HepG2 (cell line): ENCODE measurements around the gene GJD3. TPM values are rescaled to one million over a fixed set of nuclear protein-coding genes. Genes with fewer than 3 reads are reported as not detected.
A peak's percentile ranks its signal among the peaks of the same experiment; 100 is the strongest.

Source experiments
- AHDC1 ChIP-seq: sonication (generic); formaldehyde crosslinking; IDR thresholded peaks from 2 replicates; pipeline ENCODE4 v1.5.1; 2020; ENCODE audit warnings: mild to moderate bottlenecking, missing genetic modification reagents, borderline replicate concordance
- BCL3 ChIP-seq: sonication (generic); formaldehyde crosslinking; IDR thresholded peaks from 2 replicates; pipeline ENCODE4 v1.5.1; 2020; ENCODE audit warnings: mild to moderate bottlenecking, missing genetic modification reagents, moderate library complexity
- HOXA9 ChIP-seq: sonication (generic); formaldehyde crosslinking; IDR thresholded peaks from 2 replicates; pipeline ENCODE4 v1.8.1; 2022; ENCODE audit warnings: missing genetic modification reagents, mild to moderate bottlenecking, moderate library complexity, borderline replicate concordance
- IKZF5 ChIP-seq: IDR thresholded peaks from 2 replicates; pipeline ENCODE4 v1.6.1; 2018; ENCODE audit warnings: missing genetic modification reagents, mild to moderate bottlenecking, missing compliant biosample characterization
- KLF11 ChIP-seq: IDR thresholded peaks from 2 replicates; pipeline ENCODE4 v1.6.1; 2016; ENCODE audit warnings: missing compliant biosample characterization
- NCOA5 ChIP-seq: sonication (generic); formaldehyde crosslinking; IDR thresholded peaks from 2 replicates; pipeline ENCODE4 v1.4.0; 2020; ENCODE audit warnings: missing genetic modification reagents
- ONECUT2 ChIP-seq: sonication (generic); formaldehyde crosslinking; IDR thresholded peaks from 2 replicates; pipeline ENCODE4 v1.4.0; 2020; ENCODE audit warnings: missing genetic modification reagents
- PHB2 ChIP-seq: fragments of 450-650 bp; IDR thresholded peaks from 2 replicates; pipeline ENCODE4 v1.6.1; 2018; ENCODE audit not compliant: partially characterized antibody
- SRY ChIP-seq: sonication (generic); formaldehyde crosslinking; IDR thresholded peaks from 2 replicates; pipeline ENCODE4 v1.8.0; 2022; ENCODE audit warnings: mild to moderate bottlenecking, missing genetic modification reagents
- STAT5B ChIP-seq: sonication (generic); formaldehyde crosslinking; IDR thresholded peaks from 2 replicates; pipeline ENCODE4 v1.4.0; 2020; ENCODE audit warnings: missing genetic modification reagents
- TCF7 ChIP-seq: sonication (generic); IDR thresholded peaks from 2 replicates; pipeline ENCODE4 v1.6.1; 2016; ENCODE audit warnings: antibody characterized with exemption, low read depth
- TMF1 ChIP-seq: sonication (generic); formaldehyde crosslinking; IDR thresholded peaks from 2 replicates; pipeline ENCODE4 v1.8.1; 2022; ENCODE audit warnings: low read depth, missing genetic modification reagents
- ZFX ChIP-seq: sonication (generic); formaldehyde crosslinking; IDR thresholded peaks from 2 replicates; pipeline ENCODE4 v1.4.0; 2020; ENCODE audit warnings: mild to moderate bottlenecking, low read depth, missing genetic modification reagents, moderate library complexity
- ZMYM3 ChIP-seq: sonication (generic); formaldehyde crosslinking; IDR thresholded peaks from 2 replicates; pipeline ENCODE4 v1.5.1; 2020; ENCODE audit warnings: mild to moderate bottlenecking, missing genetic modification reagents
- ZNF18 ChIP-seq: sonication (generic); formaldehyde crosslinking; IDR thresholded peaks from 2 replicates; pipeline ENCODE4 v1.8.0; 2022; ENCODE audit warnings: mild to moderate bottlenecking, missing genetic modification reagents; ENCODE audit not compliant: insufficient replicate concordance
- ZNF569 ChIP-seq: sonication (generic); formaldehyde crosslinking; IDR thresholded peaks from 2 replicates; pipeline ENCODE4 v1.5.0; 2020; ENCODE audit warnings: mild to moderate bottlenecking, missing genetic modification reagents, moderate library complexity, borderline replicate concordance
- ZNF672 ChIP-seq: sonication (generic); formaldehyde crosslinking; IDR thresholded peaks from 2 replicates; pipeline ENCODE4 v1.8.1; 2022; ENCODE audit warnings: missing genetic modification reagents
- ZNF710 ChIP-seq: sonication (generic); formaldehyde crosslinking; IDR thresholded peaks from 2 replicates; pipeline ENCODE4 v1.5.0; 2020; ENCODE audit warnings: mild to moderate bottlenecking, missing genetic modification reagents, borderline replicate concordance
- polyA plus RNA-seq, 8 experiments: library from polyadenylated mRNA; depleted of rRNA in 3 of 8; stranded (reverse) in 7 of 8; unstranded in 1 of 8; fragments of >200 nt; fragmentation: Illumina TruSeq in 4 of 8; extraction: Trizol in 4 of 8; gene quantifications; 2 replicates each; pipeline versions ENCODE4 v1.2.1 to v1.2.3, GENCODE V29; 2011 to 2016; ENCODE audit warnings: low read depth in 4 of 8, missing spikeins in 1 of 8, mixed read lengths in 1 of 8; ENCODE audit not compliant: insufficient read depth in 1 of 8
- total RNA-seq, 5 experiments: library from RNA; depleted of rRNA; stranded (reverse); fragments of >200 nt; fragmentation: Illumina TruSeq; extraction: Trizol; gene quantifications; 2 replicates each; pipeline ENCODE4 v1.2.3, GENCODE V29; 2016; ENCODE audit warnings: low read depth in 1 of 5

GJD3 gene
- total and polyA plus RNA-seq, 2 of the 13 experiments (the other 11 are each of a cell fraction or from before 2014, with no cell fraction given) = not detected

GRCh38 chr17:40355123-40355803 is 9.3 kb downstream of the GJD3 start (continued):
- TF ChIP-seq BCL3 (CRISPR knock-in tag) (no peak), PHB2 (no peak), ZMYM3 (no peak; the same call in 1 of the 2 replicates), NCOA5 (no peak), ZFX (peak; percentile 28; the same call in 1 of the 2 replicates), TCF7 (no peak), IKZF5 (CRISPR knock-in tag) (peak; percentile 70; the same call in 1 of the 2 replicates), ONECUT2 (no peak), ZNF672 (CRISPR knock-in tag) (no peak), ZNF18 (CRISPR knock-in tag) (no peak), TMF1 (no peak), SRY (0 out of 2 replicates have a peak, but pooled peaks have one; percentile 15), HOXA9 (no peak), AHDC1 (CRISPR knock-in tag) (no peak), STAT5B (CRISPR knock-in tag) (no peak), ZNF569 (CRISPR knock-in tag) (no peak), ZNF710 (CRISPR knock-in tag) (0 out of 2 replicates have a peak, but pooled peaks have one; percentile 12), KLF11 (no peak)
